ENCODE measurements around the gene ZNF41. TPM values are rescaled to one million over a fixed set of nuclear protein-coding genes. Genes with fewer than 3 reads are reported as not detected.
"Not testable (repeated sequence)": the region's sequence is repeated elsewhere in the genome, so short reads cannot be mapped to it uniquely, and the experiment has no call there.

The ZNF41 gene
- polyA plus RNA-seq, 1 donor: 15.4 TPM

GRCh38 chrX:47497271-47497888, 14.4 kb upstream of the ZNF41 start:
- DNase-seq: no peak

DNA sequence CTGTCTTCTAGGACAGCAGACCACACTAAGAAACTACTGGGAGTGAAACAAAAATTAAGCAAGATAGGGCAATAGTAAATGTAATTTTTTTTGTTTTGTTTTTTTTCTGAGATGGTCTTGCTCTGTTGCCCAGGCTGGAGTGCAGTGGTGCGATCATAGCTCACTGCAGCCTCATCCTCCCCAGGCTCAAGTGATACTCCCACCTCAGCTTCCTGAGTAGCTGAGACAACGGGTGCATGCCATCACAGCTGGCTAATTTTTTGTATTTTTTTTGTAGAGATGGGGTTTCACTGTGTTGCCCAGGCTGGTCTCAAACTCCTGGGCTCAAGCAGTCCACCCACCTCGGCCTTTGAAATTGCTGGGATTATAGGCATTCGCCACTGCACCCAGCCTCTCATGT, 9.1 kb upstream of the ZNF41 start:
- not testable (repeated sequence) for DNase-seq

DNA sequence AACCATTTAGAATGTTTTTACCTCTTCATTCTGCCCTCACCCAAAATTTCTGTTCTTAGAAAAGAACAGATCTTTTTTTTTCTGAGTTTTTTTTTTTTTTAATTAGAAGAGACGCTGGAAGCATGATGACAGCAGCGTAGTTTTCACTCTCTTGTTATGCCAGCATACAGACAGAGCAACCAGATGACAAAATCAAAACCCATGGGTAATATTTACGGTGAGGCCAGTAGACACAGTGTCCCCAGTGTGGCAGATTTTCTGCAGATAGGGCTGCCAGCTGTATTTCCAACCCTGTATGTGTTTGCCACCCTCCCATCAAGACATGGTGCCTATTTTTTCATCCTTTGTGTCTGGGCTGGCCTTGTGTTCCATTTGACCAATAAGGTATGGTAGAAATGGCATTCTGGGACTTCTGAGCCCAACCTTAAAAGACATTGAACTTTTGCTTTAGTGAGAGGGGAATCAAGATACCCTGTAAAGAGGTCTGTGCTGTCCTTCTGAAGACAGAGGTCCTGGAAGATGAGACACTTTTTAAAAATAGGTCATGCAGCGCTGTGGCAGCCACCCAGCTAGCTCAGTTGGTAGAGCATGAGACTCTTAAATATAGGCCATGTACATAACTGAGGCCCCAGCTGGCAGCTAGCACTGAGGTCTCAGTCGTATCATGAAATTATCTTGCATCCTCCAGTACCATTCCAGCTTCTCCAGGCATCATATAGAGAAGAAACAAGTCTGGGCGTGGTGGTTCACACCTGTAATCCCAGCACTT, 6.7 kb upstream of the ZNF41 start:
- no peak for DNase-seq

- no peak for DNase-seq
Observed at GRCh38 chrX:47484885-47485284, 1.9 kb upstream of the ZNF41 start.

DNA sequence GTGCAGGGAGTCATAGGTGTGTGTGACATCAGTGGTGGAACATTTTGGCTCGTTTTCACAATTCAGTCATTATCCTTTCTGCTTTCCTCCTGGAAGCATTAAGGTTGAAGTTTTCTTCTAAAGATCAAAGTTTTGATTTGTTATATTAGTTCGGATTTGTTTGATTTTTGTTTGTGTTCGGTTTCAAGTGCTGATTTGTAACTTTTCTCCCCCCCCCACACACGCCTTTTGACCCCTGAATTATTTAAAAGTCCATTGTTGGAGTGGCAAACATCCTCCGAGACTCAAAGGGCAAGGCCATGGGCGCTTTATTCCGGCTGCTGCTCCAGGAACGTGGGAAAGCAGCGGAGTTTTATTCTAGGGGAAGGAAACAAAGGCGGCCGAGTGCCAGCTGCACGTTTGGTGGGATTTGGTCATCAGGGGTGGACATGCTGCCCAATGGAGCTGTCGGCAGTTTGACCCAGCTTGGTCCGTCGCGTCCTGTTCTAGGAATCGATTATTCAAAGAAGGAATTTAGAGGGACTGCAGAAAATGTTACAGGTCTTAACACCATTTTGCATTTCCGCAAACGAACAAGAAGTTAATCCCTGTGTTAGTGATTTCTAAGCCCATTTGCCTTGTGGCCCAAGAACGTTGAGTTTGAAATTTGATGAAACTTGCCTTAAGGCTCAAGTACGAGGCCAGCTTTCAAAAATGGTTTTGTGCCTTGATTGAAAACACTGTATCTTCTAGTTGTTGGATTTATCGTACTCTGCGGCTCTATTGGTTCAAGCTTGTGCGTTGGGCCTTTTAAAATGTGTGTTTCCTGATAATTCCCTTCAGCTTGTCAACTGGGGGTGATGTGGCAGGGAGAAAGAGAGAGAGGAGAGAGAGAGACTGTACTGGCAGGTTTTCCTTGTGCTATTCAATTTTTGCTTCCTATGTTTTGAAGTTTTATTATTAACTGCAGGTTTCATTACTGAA, 565 bp upstream of the ZNF41 start:
- DNase-seq: no peak

DNA sequence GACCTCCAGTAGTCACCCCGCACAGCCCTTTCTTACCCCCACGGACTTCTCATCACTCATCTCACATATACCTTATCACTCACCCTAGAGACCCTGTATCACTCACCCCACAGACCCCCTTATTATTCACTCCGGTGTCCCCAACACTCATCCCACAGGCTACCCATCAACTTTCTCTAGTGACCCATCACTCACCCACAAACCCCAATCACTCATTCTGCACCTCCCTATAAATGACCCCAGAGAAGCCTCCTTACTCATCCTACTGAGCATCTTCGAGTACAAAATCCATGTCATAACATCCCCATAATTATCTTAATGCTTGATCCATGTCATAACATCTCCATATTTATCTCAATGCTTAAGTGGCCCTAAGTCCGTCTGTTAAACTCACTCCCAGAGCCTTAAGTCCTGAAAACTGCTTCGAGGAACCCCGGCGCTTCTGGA, 934 bp downstream of the ZNF41 start:
- DNase-seq: no peak

GRCh38 chrX:47481160-47481559, 1.9 kb downstream of the ZNF41 start:
- DNase-seq: no peak

GRCh38 chrX:47480576-47480975, 2.4 kb downstream of the ZNF41 start:
- no peak for DNase-seq

DNA sequence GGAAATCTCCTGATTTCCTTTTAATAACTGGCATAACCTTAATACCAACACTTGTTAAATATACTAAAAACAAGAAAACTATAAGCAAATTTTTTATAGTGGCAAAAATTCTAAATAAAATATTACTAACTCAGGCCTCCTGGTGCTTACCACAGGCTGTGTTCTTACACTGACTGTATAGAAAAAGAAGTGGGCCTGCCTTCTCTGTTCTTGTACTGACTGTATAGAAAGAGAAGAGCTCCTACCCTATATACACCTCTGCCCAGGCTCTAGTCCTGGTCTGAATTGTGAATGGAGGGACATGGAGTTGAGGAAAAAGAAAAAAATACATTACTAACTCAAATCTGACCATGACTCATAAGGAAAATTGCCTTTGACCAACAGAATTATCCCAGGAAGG, 7.5 kb downstream of the ZNF41 start:
- no peak for DNase-seq

DNA sequence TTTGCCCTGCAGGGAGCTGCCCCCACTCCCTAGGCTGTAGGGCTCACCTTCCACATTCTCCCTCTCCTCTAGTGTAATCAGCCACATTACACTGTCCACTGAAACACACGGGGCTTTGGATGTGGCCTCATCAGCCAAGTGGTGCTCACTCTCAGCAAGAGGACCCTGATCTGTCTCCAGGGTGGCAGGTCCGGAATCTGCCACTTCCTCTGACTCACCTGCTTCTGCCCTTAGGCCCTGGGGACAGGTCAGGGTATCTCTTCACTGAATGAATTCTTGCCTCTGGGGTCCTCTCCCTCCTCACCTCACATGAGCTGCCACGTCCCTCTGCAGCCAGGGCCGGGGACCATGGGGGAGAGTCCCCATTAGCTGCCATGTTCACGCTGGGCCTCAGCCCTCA, 15.9 kb downstream of the ZNF41 start:
- DNase-seq: no peak

DNA sequence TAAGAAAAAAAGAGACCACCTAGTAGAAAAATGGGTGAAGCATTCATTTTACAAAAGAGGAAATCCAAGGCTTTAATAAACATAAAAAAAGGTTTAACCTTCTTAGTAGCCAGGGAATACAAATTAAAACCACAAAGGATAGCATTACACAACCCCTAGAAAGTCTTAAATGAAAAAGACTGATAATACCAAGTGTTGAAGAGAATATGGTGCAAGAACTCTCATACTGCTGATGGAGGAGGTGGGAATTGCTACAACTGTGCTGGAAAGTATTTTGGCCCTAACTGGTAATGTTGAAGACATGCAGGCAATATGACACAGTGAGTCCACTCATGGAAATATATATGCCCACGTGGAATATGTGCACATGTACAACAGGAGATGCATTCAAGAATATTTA, 22.5 kb downstream of the ZNF41 start:
- no peak for DNase-seq

GRCh38 chrX:47458528-47458927, 24.5 kb downstream of the ZNF41 start:
- DNase-seq: no peak

DNA sequence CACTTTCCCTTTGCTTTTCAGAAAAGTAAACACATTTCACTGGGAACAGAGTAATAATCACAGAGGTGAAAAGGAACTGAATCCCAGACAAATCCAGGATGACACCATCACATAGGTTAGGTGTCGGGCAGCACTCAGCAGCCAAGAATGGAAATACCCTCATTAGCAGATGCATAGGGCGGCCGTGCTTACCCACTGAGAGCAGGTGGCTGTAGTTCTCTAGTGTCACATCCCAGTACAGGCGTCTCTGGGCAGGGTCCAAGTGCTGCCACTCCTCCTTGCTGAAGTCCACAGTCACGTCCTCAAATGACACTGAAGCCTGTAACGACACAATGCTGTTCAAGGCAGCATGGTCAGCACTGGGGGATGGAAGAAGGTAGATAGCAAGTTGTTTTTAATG, 26.9 kb downstream of the ZNF41 start:
- DNase-seq: no peak

- no peak for DNase-seq
Observed at GRCh38 chrX:47452112-47452511, 30.9 kb downstream of the ZNF41 start.

DNA sequence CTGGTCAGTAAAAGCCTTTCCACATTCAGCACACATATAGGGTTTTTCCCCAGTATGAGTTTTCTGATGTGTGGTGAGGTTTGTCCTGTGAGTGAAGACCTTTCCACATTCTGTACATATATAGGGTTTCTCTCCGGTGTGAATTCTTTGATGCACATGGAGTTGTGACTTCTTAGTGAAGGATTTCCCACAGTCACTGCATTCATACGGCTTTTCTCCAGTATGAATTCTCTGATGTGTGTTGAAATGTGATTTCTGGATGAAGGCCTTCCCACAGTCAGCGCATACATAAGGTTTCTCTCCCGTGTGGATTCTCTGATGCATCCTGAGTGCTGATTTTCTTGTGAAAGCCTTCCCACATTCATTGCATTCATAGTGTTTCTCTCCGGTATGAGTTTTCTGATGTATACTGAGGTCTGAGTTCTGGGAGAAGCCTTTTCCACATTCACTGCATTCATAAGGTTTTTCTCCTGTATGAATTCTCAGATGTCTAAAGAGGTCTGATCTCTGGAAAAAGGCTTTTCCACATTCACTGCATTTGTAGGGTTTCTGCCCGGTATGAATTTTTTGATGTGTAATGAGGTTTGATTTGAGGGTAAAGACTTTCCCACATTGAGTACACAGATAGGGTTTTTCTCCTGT, 34.7 kb downstream of the ZNF41 start:
- DNase-seq: no peak

- DNase-seq: no peak
Observed at GRCh38 chrX:47447607-47448006, 35.4 kb downstream of the ZNF41 start.

DNA sequence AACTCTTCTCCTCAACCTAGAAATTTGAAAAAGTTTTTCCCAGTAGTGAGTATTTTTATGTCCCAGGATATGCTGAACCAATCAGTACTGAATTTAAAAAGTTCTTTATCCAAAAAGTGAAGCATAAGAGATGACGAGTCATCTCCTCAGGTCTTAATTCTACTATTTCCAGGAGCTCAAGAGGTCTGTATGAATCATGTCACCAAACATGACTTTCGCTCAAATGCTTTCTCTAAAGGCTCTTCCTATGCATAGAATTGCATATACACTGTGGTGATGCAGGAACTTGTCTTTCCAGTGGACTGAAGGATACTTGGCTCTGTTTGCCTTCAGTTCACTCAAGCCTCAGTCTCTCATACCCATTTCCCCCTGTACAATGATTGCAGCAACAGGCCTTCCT, 36.1 kb downstream of the ZNF41 start:
- DNase-seq: no peak

GRCh38 chrX:47446431-47446830, 36.6 kb downstream of the ZNF41 start:
- DNase-seq: no peak

GRCh38 chrX:47430925-47431324, 52.1 kb downstream of the ZNF41 start:
- DNase-seq: no peak

- DNase-seq: no peak
Observed at GRCh38 chrX:47422444-47422843, 60.6 kb downstream of the ZNF41 start.

GRCh38 chrX:47420962-47421361, 62.1 kb downstream of the ZNF41 start:
- DNase-seq: no peak

DNA sequence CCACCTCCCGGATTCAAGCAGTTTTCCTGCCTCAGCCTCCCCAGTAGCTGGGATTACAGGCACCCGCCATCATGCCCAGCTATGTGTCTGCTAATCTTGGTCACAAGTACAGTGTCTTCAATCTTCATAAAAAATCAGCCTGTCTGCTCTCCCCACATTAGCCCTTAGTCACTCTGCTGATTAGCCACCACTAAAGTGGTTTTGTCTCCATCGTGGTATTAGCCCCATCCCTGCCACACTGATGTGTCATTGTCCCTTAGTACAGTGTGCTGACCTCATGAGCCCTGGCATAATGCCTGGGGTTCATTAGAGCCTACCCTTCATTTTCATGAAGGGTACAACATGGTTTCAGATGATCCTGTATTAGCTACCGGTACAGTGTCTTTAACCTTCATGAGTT, 62.8 kb downstream of the ZNF41 start:
- DNase-seq: no peak

Measured in left kidney (tissue), 2 donors.